HepG2 (cell line): ENCODE results near the gene MAML1. TPM values are rescaled to one million over a fixed set of nuclear protein-coding genes. Genes with fewer than 3 reads are reported as not detected.

Source experiments
- HOXA7 ChIP-seq: sonication (generic); formaldehyde crosslinking; IDR thresholded peaks from 2 replicates; pipeline ENCODE4 v1.8.1; 2022; ENCODE audit warnings: mild to moderate bottlenecking, missing genetic modification reagents, moderate library complexity
- MEIS2 ChIP-seq: sonication (generic); formaldehyde crosslinking; IDR thresholded peaks from 2 replicates; pipeline ENCODE4 v1.9.0; 2021; ENCODE audit warnings: mild to moderate bottlenecking, missing genetic modification reagents
- MTA1 ChIP-seq: sonication (generic); formaldehyde crosslinking; IDR thresholded peaks from 2 replicates; pipeline ENCODE4 v1.4.0; 2020; ENCODE audit warnings: missing genetic modification reagents, mild to moderate bottlenecking, borderline replicate concordance
- NFATC3 ChIP-seq: sonication (generic); formaldehyde crosslinking; IDR thresholded peaks from 2 replicates; pipeline ENCODE4 v1.5.1; 2020; ENCODE audit warnings: mild to moderate bottlenecking, missing genetic modification reagents
- NFE2 ChIP-seq: sonication (generic); formaldehyde crosslinking; IDR thresholded peaks from 2 replicates; pipeline ENCODE4 v1.4.0; 2020; ENCODE audit warnings: missing genetic modification reagents
- NFE2L1 ChIP-seq: sonication (generic); formaldehyde crosslinking; IDR thresholded peaks from 2 replicates; pipeline ENCODE4 v1.4.0; 2020; ENCODE audit warnings: missing genetic modification reagents, mild to moderate bottlenecking, borderline replicate concordance
- PHB2 ChIP-seq: fragments of 450-650 bp; IDR thresholded peaks from 2 replicates; pipeline ENCODE4 v1.6.1; 2018; ENCODE audit not compliant: partially characterized antibody
- TBL1XR1 ChIP-seq: fragments of 150-350 bp; IDR thresholded peaks from 2 replicates; pipeline ENCODE4 v1.6.1; 2014; ENCODE audit warnings: borderline replicate concordance, low read length; ENCODE audit not compliant: partially characterized antibody
- TBX2 ChIP-seq: sonication (generic); formaldehyde crosslinking; IDR thresholded peaks from 2 replicates; pipeline ENCODE4 v1.5.0; 2020; ENCODE audit warnings: missing genetic modification reagents, mild to moderate bottlenecking, borderline replicate concordance
- XBP1 ChIP-seq: sonication (generic); formaldehyde crosslinking; IDR thresholded peaks from 2 replicates; pipeline ENCODE4 v1.5.0; 2020; ENCODE audit warnings: missing genetic modification reagents
- YEATS4 ChIP-seq: sonication (generic); formaldehyde crosslinking; IDR thresholded peaks from 2 replicates; pipeline ENCODE4 v1.4.0; 2020; ENCODE audit warnings: missing genetic modification reagents, borderline replicate concordance
- ZFP82 ChIP-seq: sonication (generic); formaldehyde crosslinking; IDR thresholded peaks from 2 replicates; pipeline ENCODE4 v1.5.1; 2020; ENCODE audit warnings: mild to moderate bottlenecking, missing genetic modification reagents, borderline replicate concordance
- ZMAT3 ChIP-seq: sonication (generic); formaldehyde crosslinking; conservative IDR thresholded peaks from 2 replicates; pipeline ENCODE4 v1.7.0; 2021; ENCODE audit warnings: missing genetic modification reagents
- ZNF841 ChIP-seq: sonication (generic); formaldehyde crosslinking; IDR thresholded peaks from 2 replicates; pipeline ENCODE4 v1.8.1; 2023; ENCODE audit warnings: missing genetic modification reagents, borderline replicate concordance
- polyA plus RNA-seq, 8 experiments: library from polyadenylated mRNA; depleted of rRNA in 3 of 8; stranded (reverse) in 7 of 8; unstranded in 1 of 8; fragments of >200 nt; fragmentation: Illumina TruSeq in 4 of 8; extraction: Trizol in 4 of 8; gene quantifications; 2 replicates each; pipeline versions ENCODE4 v1.2.1 to v1.2.3, GENCODE V29; 2011 to 2016; ENCODE audit warnings: low read depth in 4 of 8, missing spikeins in 1 of 8, mixed read lengths in 1 of 8; ENCODE audit not compliant: insufficient read depth in 1 of 8
- total RNA-seq, 5 experiments: library from RNA; depleted of rRNA; stranded (reverse); fragments of >200 nt; fragmentation: Illumina TruSeq; extraction: Trizol; gene quantifications; 2 replicates each; pipeline ENCODE4 v1.2.3, GENCODE V29; 2016; ENCODE audit warnings: low read depth in 1 of 5
- TF ChIP-seq, protein P1 (sequence below): sonication (generic); formaldehyde crosslinking; IDR thresholded peaks from 2 replicates; pipeline ENCODE4 v1.4.0; 2020; ENCODE audit warnings: missing genetic modification reagents, mild to moderate bottlenecking, borderline replicate concordance
- TF ChIP-seq, protein P2 (sequence below): sonication (generic); formaldehyde crosslinking; IDR thresholded peaks from 2 replicates; pipeline ENCODE4 v1.4.0; 2020; ENCODE audit warnings: missing genetic modification reagents
- TF ChIP-seq, protein P3 (sequence below), 2 experiments: sonication (generic) in 1 of 2; formaldehyde crosslinking in 1 of 2; IDR thresholded peaks; 2 replicates each; pipeline versions ENCODE4 v1.5.1 to v1.6.1; 2011 to 2020; ENCODE audit warnings: borderline replicate concordance in 1 of 2, low read depth in 1 of 2, low read length in 1 of 2, mild to moderate bottlenecking in 1 of 2, missing genetic modification reagents in 1 of 2, moderate library complexity in 1 of 2
- TF ChIP-seq, protein P4 (sequence below): sonication (generic); formaldehyde crosslinking; IDR thresholded peaks from 2 replicates; pipeline ENCODE4 v1.8.0; 2022; ENCODE audit warnings: mild to moderate bottlenecking, missing genetic modification reagents, moderate library complexity
- TF ChIP-seq, protein P5 (sequence below): sonication (generic); formaldehyde crosslinking; IDR thresholded peaks from 2 replicates; pipeline ENCODE4 v1.9.0; 2021; ENCODE audit warnings: missing genetic modification reagents, borderline replicate concordance

Gene MAML1
- total and polyA plus RNA-seq, 2 of the 13 experiments (the other 11 are each of a cell fraction or from before 2014, with no cell fraction given), result 10.0 to 10.8 TPM

DNA sequence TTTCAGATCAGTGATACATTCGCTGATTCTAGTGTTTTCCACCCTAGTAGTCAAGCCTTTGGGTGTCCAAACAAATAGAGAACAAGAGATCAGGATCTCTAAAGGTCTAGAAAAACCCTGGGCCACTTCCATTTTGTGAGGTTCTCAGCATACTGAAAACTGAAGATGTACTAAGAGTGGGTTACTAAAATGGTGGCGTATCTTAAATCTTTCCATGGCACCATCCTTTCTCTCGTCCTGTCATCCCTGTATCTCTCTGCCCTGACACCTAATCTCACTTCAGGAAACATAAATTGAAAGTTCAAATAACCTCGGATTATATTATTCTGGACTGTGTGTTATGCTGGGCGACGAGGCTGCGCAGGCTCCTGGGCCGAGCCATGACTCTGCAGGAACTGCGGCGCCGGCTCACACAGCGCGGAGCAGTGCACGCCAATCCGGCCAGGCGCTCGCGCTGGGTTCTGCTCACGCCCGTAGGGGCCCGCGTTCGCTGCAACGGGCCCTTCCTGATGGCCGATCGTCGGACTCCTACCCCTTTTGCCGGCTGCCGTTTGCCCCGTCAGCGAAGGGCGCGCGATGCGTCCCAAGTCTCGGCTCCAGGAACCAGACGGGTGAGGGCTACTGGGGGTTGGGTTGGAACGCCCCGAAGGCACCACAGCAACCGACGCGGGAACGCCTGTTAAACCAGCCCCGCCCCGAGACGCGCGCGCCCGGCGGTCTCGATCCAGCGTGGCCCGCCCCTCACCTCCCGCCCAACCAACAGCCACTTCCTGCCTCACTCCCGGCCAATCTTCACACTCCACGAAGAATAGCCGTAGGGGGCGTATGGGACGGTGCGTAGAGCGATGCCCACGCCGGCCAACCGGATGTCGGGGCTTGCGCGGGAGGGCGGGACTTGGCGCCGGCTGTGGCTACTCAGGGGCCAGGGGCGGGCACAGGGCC lies 34.4 kb upstream of the MAML1 start (continued):
- TF ChIP-seq NFE2L1 (CRISPR knock-in tag) (peak; percentile 97; the same call in 1 of the 2 replicates), YEATS4 (CRISPR knock-in tag) (peak; percentile 64), PHB2 (no peak), XBP1 (peak; percentile 98), TBX2 (CRISPR knock-in tag) (peak; percentile 95), MTA1 (CRISPR knock-in tag) (0 out of 2 replicates have a peak, but pooled peaks have one; percentile 0), MEIS2 (CRISPR knock-in tag) (no peak), NFATC3 (no peak), NFE2 (peak; percentile 67; the same call in 1 of the 2 replicates), ZMAT3 (CRISPR knock-in tag) (no peak), HOXA7 (CRISPR knock-in tag) (no peak), TBL1XR1 (no peak), ZNF841 (CRISPR knock-in tag) (peak; percentile 81; the same call in 1 of the 2 replicates), ZFP82 (peak; percentile 87)
- TF ChIP-seq, protein P1, sequence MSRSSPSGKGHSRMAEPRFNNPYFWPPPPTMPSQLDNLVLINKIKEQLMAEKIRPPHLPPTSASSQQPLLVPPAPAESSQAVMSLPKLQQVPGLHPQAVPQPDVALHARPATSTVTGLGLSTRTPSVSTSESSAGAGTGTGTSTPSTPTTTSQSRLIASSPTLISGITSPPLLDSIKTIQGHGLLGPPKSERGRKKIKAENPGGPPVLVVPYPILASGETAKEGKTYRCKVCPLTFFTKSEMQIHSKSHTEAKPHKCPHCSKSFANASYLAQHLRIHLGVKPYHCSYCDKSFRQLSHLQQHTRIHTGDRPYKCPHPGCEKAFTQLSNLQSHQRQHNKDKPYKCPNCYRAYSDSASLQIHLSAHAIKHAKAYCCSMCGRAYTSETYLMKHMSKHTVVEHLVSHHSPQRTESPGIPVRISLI, result no peak
- TF ChIP-seq, protein P2, sequence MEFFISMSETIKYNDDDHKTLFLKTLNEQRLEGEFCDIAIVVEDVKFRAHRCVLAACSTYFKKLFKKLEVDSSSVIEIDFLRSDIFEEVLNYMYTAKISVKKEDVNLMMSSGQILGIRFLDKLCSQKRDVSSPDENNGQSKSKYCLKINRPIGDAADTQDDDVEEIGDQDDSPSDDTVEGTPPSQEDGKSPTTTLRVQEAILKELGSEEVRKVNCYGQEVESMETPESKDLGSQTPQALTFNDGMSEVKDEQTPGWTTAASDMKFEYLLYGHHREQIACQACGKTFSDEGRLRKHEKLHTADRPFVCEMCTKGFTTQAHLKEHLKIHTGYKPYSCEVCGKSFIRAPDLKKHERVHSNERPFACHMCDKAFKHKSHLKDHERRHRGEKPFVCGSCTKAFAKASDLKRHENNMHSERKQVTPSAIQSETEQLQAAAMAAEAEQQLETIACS, result peak; percentile 98
- TF ChIP-seq, protein P3, sequence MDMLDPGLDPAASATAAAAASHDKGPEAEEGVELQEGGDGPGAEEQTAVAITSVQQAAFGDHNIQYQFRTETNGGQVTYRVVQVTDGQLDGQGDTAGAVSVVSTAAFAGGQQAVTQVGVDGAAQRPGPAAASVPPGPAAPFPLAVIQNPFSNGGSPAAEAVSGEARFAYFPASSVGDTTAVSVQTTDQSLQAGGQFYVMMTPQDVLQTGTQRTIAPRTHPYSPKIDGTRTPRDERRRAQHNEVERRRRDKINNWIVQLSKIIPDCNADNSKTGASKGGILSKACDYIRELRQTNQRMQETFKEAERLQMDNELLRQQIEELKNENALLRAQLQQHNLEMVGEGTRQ (IDR thresholded peaks at IDR 0.05; ENCODE audit: low read depth, low read length), result no peak
- TF ChIP-seq, protein P3 (CRISPR knock-in tag; IDR thresholded peaks at IDR 0.05; ENCODE audit: borderline replicate concordance), result no peak; the same call in 1 of the 2 replicates
- TF ChIP-seq, protein P4, sequence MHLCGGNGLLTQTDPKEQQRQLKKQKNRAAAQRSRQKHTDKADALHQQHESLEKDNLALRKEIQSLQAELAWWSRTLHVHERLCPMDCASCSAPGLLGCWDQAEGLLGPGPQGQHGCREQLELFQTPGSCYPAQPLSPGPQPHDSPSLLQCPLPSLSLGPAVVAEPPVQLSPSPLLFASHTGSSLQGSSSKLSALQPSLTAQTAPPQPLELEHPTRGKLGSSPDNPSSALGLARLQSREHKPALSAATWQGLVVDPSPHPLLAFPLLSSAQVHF (CRISPR knock-in tag), result peak; percentile 65
- TF ChIP-seq, protein P5, sequence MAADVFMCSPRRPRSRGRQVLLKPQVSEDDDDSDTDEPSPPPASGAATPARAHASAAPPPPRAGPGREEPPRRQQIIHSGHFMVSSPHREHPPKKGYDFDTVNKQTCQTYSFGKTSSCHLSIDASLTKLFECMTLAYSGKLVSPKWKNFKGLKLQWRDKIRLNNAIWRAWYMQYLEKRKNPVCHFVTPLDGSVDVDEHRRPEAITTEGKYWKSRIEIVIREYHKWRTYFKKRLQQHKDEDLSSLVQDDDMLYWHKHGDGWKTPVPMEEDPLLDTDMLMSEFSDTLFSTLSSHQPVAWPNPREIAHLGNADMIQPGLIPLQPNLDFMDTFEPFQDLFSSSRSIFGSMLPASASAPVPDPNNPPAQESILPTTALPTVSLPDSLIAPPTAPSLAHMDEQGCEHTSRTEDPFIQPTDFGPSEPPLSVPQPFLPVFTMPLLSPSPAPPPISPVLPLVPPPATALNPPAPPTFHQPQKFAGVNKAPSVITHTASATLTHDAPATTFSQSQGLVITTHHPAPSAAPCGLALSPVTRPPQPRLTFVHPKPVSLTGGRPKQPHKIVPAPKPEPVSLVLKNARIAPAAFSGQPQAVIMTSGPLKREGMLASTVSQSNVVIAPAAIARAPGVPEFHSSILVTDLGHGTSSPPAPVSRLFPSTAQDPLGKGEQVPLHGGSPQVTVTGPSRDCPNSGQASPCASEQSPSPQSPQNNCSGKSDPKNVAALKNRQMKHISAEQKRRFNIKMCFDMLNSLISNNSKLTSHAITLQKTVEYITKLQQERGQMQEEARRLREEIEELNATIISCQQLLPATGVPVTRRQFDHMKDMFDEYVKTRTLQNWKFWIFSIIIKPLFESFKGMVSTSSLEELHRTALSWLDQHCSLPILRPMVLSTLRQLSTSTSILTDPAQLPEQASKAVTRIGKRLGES (CRISPR knock-in tag), result no peak
